ENCODE results near the gene SAP30BP. TPM values are rescaled to one million over a fixed set of nuclear protein-coding genes. Genes with fewer than 3 reads are reported as not detected.
A peak's percentile ranks its signal among the peaks of the same experiment; 100 is the strongest.

Gene SAP30BP
- total RNA-seq, 4 donors from 2014 or later, result 50.3 to 81.3 (median 77.6) TPM

- peaks cover 0 to 64% (median 4%) of the 10 kb centered on the region in 4 donors for H3K36me3 ChIP-seq
- peaks cover 0 to 5% (median 0%) of the 10 kb centered on the region in 4 donors for H3K27me3 ChIP-seq
- TF ChIP-seq POLR2AphosphoS5 (IDR thresholded peaks at IDR 0.05), result no peak
- no peak for TF ChIP-seq POLR2A (IDR thresholded peaks at IDR 0.05; ENCODE audit: low read depth)
- no peak for TF ChIP-seq CTCF (IDR thresholded peaks at IDR 0.05)
- TF ChIP-seq EP300 (IDR thresholded peaks at IDR 0.05), result no peak
- intact Hi-C loops (cut with DNase I), result no loop called here
- H3K27ac ChIP-seq (replicated peaks in 1 of 4), result no peak overlapping the region
- DNase-seq (ENCODE audit: extremely low spot score), result no peak
- H3K9me3 ChIP-seq, result no peaks in the 10 kb centered on the region
- peaks cover 0 to 3% (median 1%) of the 10 kb centered on the region in 4 donors for H3K4me1 ChIP-seq
- H3K4me3 ChIP-seq, result no peak overlapping the region
- WGBS, result 87% methylated on average over 3 of the region's 25 CpGs
Observed at GRCh38 chr17:75742337-75742736, 75.2 kb downstream of the SAP30BP start.

- Histone ChIP-seq H3K27ac (replicated peaks in 1 of 4) (no peak overlapping the region), H3K36me3 (peaks cover 0 to 60% (median 3%) of the 10 kb centered on the region in 4 donors), H3K4me1 (peaks cover 4 to 12% (median 10%) of the 10 kb centered on the region in 4 donors), H3K4me3 (no peak overlapping the region), H3K27me3 (no peaks in the 10 kb centered on the region), H3K9me3 (no peaks in the 10 kb centered on the region)
- no peak for DNase-seq (ENCODE audit: extremely low spot score)
- 91% methylated on average over 11 of the region's 25 CpGs for WGBS
- TF ChIP-seq POLR2A (IDR thresholded peaks at IDR 0.05; ENCODE audit: low read depth) (no peak), POLR2AphosphoS5 (IDR thresholded peaks at IDR 0.05) (no peak), CTCF (IDR thresholded peaks at IDR 0.05) (no peak), EP300 (IDR thresholded peaks at IDR 0.05) (no peak)
- intact Hi-C loops (cut with DNase I), result no loop called here
Observed at GRCh38 chr17:75743625-75744206, 76.6 kb downstream of the SAP30BP start.

- H3K36me3 ChIP-seq, result peaks cover 0 to 58% (median 10%) of the 10 kb centered on the region in 4 donors
Observed at GRCh38 chr17:75748706-75749105, 81.6 kb downstream of the SAP30BP start.

GRCh38 chr17:75749545-75750389 lies 82.6 kb downstream of the SAP30BP start:
- H3K27me3 ChIP-seq, result no peaks in the 10 kb centered on the region
- H3K4me3 ChIP-seq, result peak overlapping the region in 3 of 4 donors; percentile 1 to 35 (median 21)
- H3K9me3 ChIP-seq, result no peaks in the 10 kb centered on the region
- H3K4me1 ChIP-seq, result peaks cover 18 to 46% (median 40%) of the 10 kb centered on the region in 4 donors
- intact Hi-C loops (cut with DNase I), result loop anchor here (1.0 to 2.0 kb wide), 2 partner anchors 77 to 117 kb away; no protein-coding TSS in a partner anchor
- peak overlapping the region in 1 of 4 donors; percentile 28 for H3K27ac ChIP-seq (replicated peaks in 1 of 4)
- peak; percentile 97 for DNase-seq (ENCODE audit: extremely low spot score)
- H3K36me3 ChIP-seq, result peaks cover 0 to 61% (median 10%) of the 10 kb centered on the region in 4 donors
- TF ChIP-seq POLR2A (IDR thresholded peaks at IDR 0.05; ENCODE audit: low read depth) (no peak), EP300 (IDR thresholded peaks at IDR 0.05) (no peak), POLR2AphosphoS5 (IDR thresholded peaks at IDR 0.05) (peak; percentile 10 to 59), CTCF (IDR thresholded peaks at IDR 0.05) (peak; percentile 88 to 95 (median 91))
- WGBS, result 26% methylated on average over 17 of the region's 20 CpGs

More at GRCh38 chr17:75748706-75749105, 81.6 kb downstream of the SAP30BP start:
- H3K27me3 ChIP-seq, result no peaks in the 10 kb centered on the region
- intact Hi-C loops (cut with DNase I), result no loop called here
- 77% methylated on average over 5 of the region's 9 CpGs for WGBS
- no peak overlapping the region for H3K27ac ChIP-seq (replicated peaks in 1 of 4)
- no peaks in the 10 kb centered on the region for H3K9me3 ChIP-seq
- no peak for DNase-seq (ENCODE audit: extremely low spot score)
- H3K4me1 ChIP-seq, result peaks cover 8 to 36% (median 29%) of the 10 kb centered on the region in 4 donors
- TF ChIP-seq EP300 (IDR thresholded peaks at IDR 0.05), result no peak
- no peak for TF ChIP-seq CTCF (IDR thresholded peaks at IDR 0.05)
- TF ChIP-seq POLR2AphosphoS5 (IDR thresholded peaks at IDR 0.05), result no peak
- no peak for TF ChIP-seq POLR2A (IDR thresholded peaks at IDR 0.05; ENCODE audit: low read depth)
- no peak overlapping the region for H3K4me3 ChIP-seq
